SK-N-SH (cell line): ENCODE measurements around the gene IL36G.

ENCODE experiments used
- EP300 ChIP-seq, 2 experiments: IDR thresholded peaks; 2 replicates each; pipeline versions ENCODE4 v1.4.0 to v1.6.1; 2012; ENCODE audit warnings: borderline replicate concordance in 1 of 2, low read depth in 1 of 2, low read length in 1 of 2
- EZH2phosphoT487 ChIP-seq: fragments of 200-600 bp; sonication (generic); IDR thresholded peaks from 2 replicates; pipeline ENCODE4 v1.6.1; 2017; ENCODE audit warnings: low read depth, mixed run types, mild to moderate bottlenecking, antibody characterized with exemption, moderate library complexity, borderline replicate concordance
- MEF2A ChIP-seq: IDR thresholded peaks from 2 replicates; pipeline ENCODE4 v1.4.0; 2012; ENCODE audit warnings: low read depth, borderline replicate concordance
- PBX3 ChIP-seq: IDR thresholded peaks from 2 replicates; pipeline ENCODE4; 2012
- POLR2AphosphoS5 ChIP-seq: IDR thresholded peaks from 2 replicates; pipeline ENCODE4 v1.6.1; 2012; ENCODE audit warnings: low read depth, low read length

- no peak for TF ChIP-seq MEF2A
- TF ChIP-seq EP300 (IDR thresholded peaks at IDR 0.05; ENCODE audit: borderline replicate concordance in 1 of 2, low read depth in 1 of 2, low read length in 1 of 2): no peak
- TF ChIP-seq POLR2AphosphoS5: no peak
- no peak for TF ChIP-seq EZH2phosphoT487
- no peak for TF ChIP-seq PBX3
Observed at GRCh38 chr2:112980537-112980936, 2.7 kb downstream of the IL36G start.
